ENCODE measurements around the gene MAPKAP1.

- TF ChIP-seq CTCF (IDR thresholded peaks at IDR 0.05; ENCODE audit: low read length): no peak
- no peak for TF ChIP-seq EZH2 (IDR thresholded peaks at IDR 0.05; ENCODE audit: borderline replicate concordance, low read length)
Measured at GRCh38 chr9:125594223-125594610, 112.8 kb downstream of the MAPKAP1 start.
